ENCODE results near the gene MAP4K4.

DNA sequence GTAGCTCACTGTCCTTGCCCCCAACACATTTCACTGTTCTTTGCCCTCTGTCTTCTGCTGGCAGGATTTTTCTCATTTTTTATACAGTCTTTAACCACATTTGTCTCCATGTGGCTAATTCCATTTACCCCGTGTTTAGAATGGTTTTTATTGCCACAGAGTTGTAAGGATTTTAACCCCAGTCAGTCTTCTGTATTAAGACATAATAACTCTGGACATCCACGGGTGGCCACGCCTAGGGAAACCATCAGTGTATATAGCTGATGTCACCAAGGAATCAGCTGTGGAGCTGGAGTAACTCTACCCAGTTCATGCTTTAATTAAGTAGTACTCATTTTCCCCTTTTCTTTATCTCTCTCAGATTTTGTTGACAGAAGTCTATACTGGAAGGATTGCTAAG lies 139.8 kb downstream of the MAP4K4 start:
- TF ChIP-seq, protein P1, sequence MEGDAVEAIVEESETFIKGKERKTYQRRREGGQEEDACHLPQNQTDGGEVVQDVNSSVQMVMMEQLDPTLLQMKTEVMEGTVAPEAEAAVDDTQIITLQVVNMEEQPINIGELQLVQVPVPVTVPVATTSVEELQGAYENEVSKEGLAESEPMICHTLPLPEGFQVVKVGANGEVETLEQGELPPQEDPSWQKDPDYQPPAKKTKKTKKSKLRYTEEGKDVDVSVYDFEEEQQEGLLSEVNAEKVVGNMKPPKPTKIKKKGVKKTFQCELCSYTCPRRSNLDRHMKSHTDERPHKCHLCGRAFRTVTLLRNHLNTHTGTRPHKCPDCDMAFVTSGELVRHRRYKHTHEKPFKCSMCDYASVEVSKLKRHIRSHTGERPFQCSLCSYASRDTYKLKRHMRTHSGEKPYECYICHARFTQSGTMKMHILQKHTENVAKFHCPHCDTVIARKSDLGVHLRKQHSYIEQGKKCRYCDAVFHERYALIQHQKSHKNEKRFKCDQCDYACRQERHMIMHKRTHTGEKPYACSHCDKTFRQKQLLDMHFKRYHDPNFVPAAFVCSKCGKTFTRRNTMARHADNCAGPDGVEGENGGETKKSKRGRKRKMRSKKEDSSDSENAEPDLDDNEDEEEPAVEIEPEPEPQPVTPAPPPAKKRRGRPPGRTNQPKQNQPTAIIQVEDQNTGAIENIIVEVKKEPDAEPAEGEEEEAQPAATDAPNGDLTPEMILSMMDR (IDR thresholded peaks at IDR 0.05), result no peak
- no peak for TF ChIP-seq POLR2A (IDR thresholded peaks at IDR 0.05)

Data from adrenal gland (tissue), 5 donors.